Measurements from ENCODE around the gene VSTM2B. TPM values are rescaled to one million over a fixed set of nuclear protein-coding genes. Genes with fewer than 3 reads are reported as not detected.

The VSTM2B gene
- polyA plus RNA-seq, 1 experiment, result not detected

- no peak for TF ChIP-seq CTCF (IDR thresholded peaks at IDR 0.05; ENCODE audit: low read depth, low read length)
- Histone ChIP-seq H3K4me3 (ENCODE audit: low read depth, low read length) (no peak overlapping the region), H3K27ac (ENCODE audit: low read depth, low read length) (no peak overlapping the region), H3K9me3 (ENCODE audit: control insufficient read depth, insufficient read depth, low read length) (peaks cover 3% of the 10 kb centered on the region), H3K27me3 (ENCODE audit: control insufficient read depth, insufficient read depth, low read length) (no peaks in the 10 kb centered on the region)
- DNase-seq (ENCODE audit: low read depth, low spot score), result no peak
- POLR2A ChIA-PET, result no interaction called here
- CTCF ChIA-PET, result interaction anchor here (1.2 to 16.2 kb wide), 2 partner anchors 80 to 101 kb away, joined by 3 to 550 read pairs; partner anchors contain the start of gene C19orf12
Observed at GRCh38 chr19:29614046-29614445, 88.3 kb downstream of the VSTM2B start.

Other genes with a start within 250 kb of the VSTM2B start
- gene POP4, start 80.3 kb downstream of the VSTM2B start, polyA plus RNA-seq (2011; rRNA removed), result 74.1 and 87.4 TPM in 2 replicates
- gene PLEKHF1, start 139.5 kb downstream of the VSTM2B start, polyA plus RNA-seq (2011; rRNA removed), result 5.4 and 6.4 TPM in 2 replicates
- 27.1 and 27.9 TPM in 2 replicates for gene C19orf12, start 189.3 kb downstream of the VSTM2B start, polyA plus RNA-seq (2011; rRNA removed)

Measured in AG04450 (cell line).